SK-N-SH (cell line): ENCODE results near the gene CCL2. TPM values are rescaled to one million over a fixed set of nuclear protein-coding genes. Genes with fewer than 3 reads are reported as not detected.

ENCODE experiments used
- CTCF ChIA-PET: fragments of 300-600, 350-600 bp; formaldehyde crosslinking; extraction: SDS; loops from one replicate; lab custom pipeline; 2021; lab: Yijun Ruan, JAX
- POLR2A ChIA-PET: fragments of 350-600 bp; sonication (Branson Sonifier 250); formaldehyde crosslinking; extraction: SDS; loops from one replicate; lab custom pipeline; 2020; ENCODE audit warnings: antibody characterized with exemption, inconsistent platforms; lab: Yijun Ruan, JAX
- DNase-seq: peaks from one replicate; pipeline ENCODE4 v3.0.0; 2012
- H2AFZ ChIP-seq: fragments of 200-600 bp; sonication (generic); 2 replicates; pipeline ENCODE4 v1.8.1; 2016; ENCODE audit warnings: antibody characterized with exemption, mild to moderate bottlenecking, low read depth
- H3F3A ChIP-seq: fragments of 200-600 bp; sonication (generic); replicated peaks from 2 replicates; pipeline ENCODE3; 2016; ENCODE audit warnings: antibody characterized with exemption, mild to moderate bottlenecking; ENCODE audit not compliant: insufficient read depth
- H3K27ac ChIP-seq, 2 experiments: fragments of 200-500 bp in 1 of 2; fragments of 200-600 bp in 1 of 2; sonication (Bioruptor generic) in 1 of 2; sonication (generic), shearing (Covaris generic) in 1 of 2; 2 replicates each; pipeline versions ENCODE4 v1.5.1 to v1.6.1; 2014 to 2016; ENCODE audit warnings: low read depth in 2 of 2, inconsistent platforms in 1 of 2, low read length in 1 of 2, mild to moderate bottlenecking in 1 of 2, mixed read lengths in 1 of 2
- H3K27me3 ChIP-seq: fragments of 200-600 bp; sonication (generic), shearing (Covaris generic); 2 replicates; pipeline ENCODE4 v1.6.1; 2016; ENCODE audit warnings: mixed run types; ENCODE audit not compliant: insufficient read depth
- H3K36me3 ChIP-seq, 2 experiments: fragments of 200-500 bp in 1 of 2; fragments of 200-600 bp in 1 of 2; sonication (Bioruptor generic) in 1 of 2; sonication (generic) in 1 of 2; replicated peaks in 1 of 2; 2 replicates each; pipeline versions ENCODE3 to v1.5.1; 2014 to 2016; ENCODE audit warnings: low read length in 1 of 2, mild to moderate bottlenecking in 1 of 2; ENCODE audit not compliant: insufficient read depth in 2 of 2, control insufficient read depth in 1 of 2
- H3K4me1 ChIP-seq, 2 experiments: fragments of 200-500 bp in 1 of 2; fragments of 200-600 bp in 1 of 2; sonication (Bioruptor generic) in 1 of 2; sonication (generic), shearing (Covaris generic) in 1 of 2; 2 replicates each; pipeline versions ENCODE4 v1.5.1 to v1.6.1; 2014 to 2016; ENCODE audit warnings: low read depth in 1 of 2, low read length in 1 of 2, mixed run types in 1 of 2; ENCODE audit not compliant: insufficient read depth in 2 of 2, control insufficient read depth in 1 of 2
- H3K4me2 ChIP-seq: fragments of 200-600 bp; sonication (generic), shearing (Covaris generic); 2 replicates; pipeline ENCODE4 v1.6.1; 2017; ENCODE audit warnings: mixed run types
- H3K4me3 ChIP-seq, 2 experiments: fragments of 200-500 bp in 1 of 2; fragments of 200-600 bp in 1 of 2; sonication (Bioruptor generic) in 1 of 2; sonication (generic), shearing (Covaris generic) in 1 of 2; 2 replicates each; pipeline versions ENCODE4 v1.5.1 to v1.8.1; 2014 to 2016; ENCODE audit warnings: low read depth in 2 of 2, inconsistent platforms in 1 of 2, low read length in 1 of 2, mild to moderate bottlenecking in 1 of 2, mixed read lengths in 1 of 2, moderate library complexity in 1 of 2
- H3K79me2 ChIP-seq: fragments of 200-600 bp; sonication (generic); 2 replicates; pipeline ENCODE4 v1.8.1; 2017; ENCODE audit warnings: mild to moderate bottlenecking; ENCODE audit not compliant: insufficient read depth
- H3K9ac ChIP-seq: fragments of 200-600 bp; sonication (generic); 2 replicates; pipeline ENCODE4 v1.6.1; 2017; ENCODE audit warnings: mixed run types
- H3K9me2 ChIP-seq: fragments of 200-600 bp; sonication (generic); 2 replicates; pipeline ENCODE4 v1.6.1; 2017; ENCODE audit warnings: mixed run types
- H3K9me3 ChIP-seq: fragments of 200-600 bp; sonication (generic); 2 replicates; pipeline ENCODE4 v1.6.1; 2017; ENCODE audit warnings: mixed run types, mild to moderate bottlenecking, moderate library complexity
- H4K20me1 ChIP-seq: fragments of 200-600 bp; sonication (generic); 2 replicates; pipeline ENCODE4 v1.6.1; 2017; ENCODE audit warnings: mild to moderate bottlenecking, mixed run types; ENCODE audit not compliant: insufficient read depth
- CTCF ChIP-seq: fragments of 200-600 bp; sonication (generic); IDR thresholded peaks from 2 replicates; pipeline ENCODE4 v1.6.1; 2017; ENCODE audit warnings: antibody characterized with exemption, mild to moderate bottlenecking, moderate library complexity
- ELF1 ChIP-seq: IDR thresholded peaks from 2 replicates; pipeline ENCODE4 v1.4.0; 2012
- EP300 ChIP-seq, 2 experiments: IDR thresholded peaks; 2 replicates each; pipeline versions ENCODE4 v1.4.0 to v1.6.1; 2012; ENCODE audit warnings: borderline replicate concordance in 1 of 2, low read depth in 1 of 2, low read length in 1 of 2
- FOSL2 ChIP-seq: IDR thresholded peaks from 2 replicates; pipeline ENCODE4 v1.4.0; 2012; ENCODE audit warnings: low read depth, mild to moderate bottlenecking, moderate library complexity, borderline replicate concordance
- FOXJ3 ChIP-seq: sonication (generic); formaldehyde crosslinking; IDR thresholded peaks from 2 replicates; pipeline ENCODE4 v1.5.1; 2020; ENCODE audit warnings: mild to moderate bottlenecking, missing genetic modification reagents
- FOXM1 ChIP-seq: IDR thresholded peaks from 2 replicates; pipeline ENCODE4 v1.4.0; 2012; ENCODE audit warnings: low read depth, mild to moderate bottlenecking
- GABPA ChIP-seq: IDR thresholded peaks from 2 replicates; pipeline ENCODE4 v1.4.0; 2012; ENCODE audit warnings: low read depth, mild to moderate bottlenecking
- MAX ChIP-seq: IDR thresholded peaks from 2 replicates; pipeline ENCODE4 v1.4.0; 2012; ENCODE audit warnings: low read depth
- MEF2A ChIP-seq: IDR thresholded peaks from 2 replicates; pipeline ENCODE4 v1.4.0; 2012; ENCODE audit warnings: low read depth, borderline replicate concordance
- MXI1 ChIP-seq: IDR thresholded peaks from 2 replicates; pipeline ENCODE4 v1.6.1; 2012; ENCODE audit warnings: mild to moderate bottlenecking, low read depth, low read length, improper control_type of control experiment
- NFIC ChIP-seq: IDR thresholded peaks from 2 replicates; pipeline ENCODE4 v1.4.0; 2012; ENCODE audit warnings: borderline replicate concordance
- NRF1 ChIP-seq: IDR thresholded peaks from 2 replicates; pipeline ENCODE4 v1.6.1; 2012; ENCODE audit warnings: low read depth, mild to moderate bottlenecking, low read length
- PBX3 ChIP-seq: IDR thresholded peaks from 2 replicates; pipeline ENCODE4; 2012
- RAD21 ChIP-seq: IDR thresholded peaks from 2 replicates; pipeline ENCODE4 v1.6.1; 2012; ENCODE audit warnings: mild to moderate bottlenecking, low read length
- RCOR1 ChIP-seq: fragments of 150-350 bp; IDR thresholded peaks from 2 replicates; pipeline ENCODE4 v1.6.1; 2017; ENCODE audit warnings: antibody characterized with exemption, low read length
- REST ChIP-seq: IDR thresholded peaks from 2 replicates; pipeline ENCODE4 v1.6.1; 2012; ENCODE audit warnings: mild to moderate bottlenecking, low read depth, low read length, moderate library complexity
- RXRA ChIP-seq: IDR thresholded peaks from 2 replicates; pipeline ENCODE4 v1.4.0; 2012; ENCODE audit warnings: low read depth, mild to moderate bottlenecking, borderline replicate concordance
- TEAD4 ChIP-seq: IDR thresholded peaks from 2 replicates; pipeline ENCODE4 v1.4.0; 2012; ENCODE audit warnings: mild to moderate bottlenecking, borderline replicate concordance; ENCODE audit not compliant: insufficient read depth
- YY1 ChIP-seq: IDR thresholded peaks from 2 replicates; pipeline ENCODE4 v1.4.0; 2012; ENCODE audit warnings: low read depth, mild to moderate bottlenecking
- polyA plus RNA-seq, 3 experiments: library from polyadenylated mRNA; depleted of rRNA; stranded (reverse); fragments of >200 nt; gene quantifications; 2 replicates each; pipeline ENCODE4 v1.2.3, GENCODE V29; 2012

CCL2 gene
- polyA plus RNA-seq, 1 of the 3 experiments (the other 2 are of a cell fraction), result 210 TPM

GRCh38 chr17:34305606-34306005, 50.5 kb downstream of the CCL2 start:
- H3K27ac ChIP-seq, result no peak overlapping the region
- no peaks in the 10 kb centered on the region for H4K20me1 ChIP-seq
- no peaks in the 10 kb centered on the region for H3K79me2 ChIP-seq
- peaks cover 3% of the 10 kb centered on the region for H3F3A ChIP-seq
- H3K9ac ChIP-seq, result no peak overlapping the region
- POLR2A ChIA-PET, result no interaction called here
- CTCF ChIA-PET, result interaction anchor here (0.6 to 3.0 kb wide), 8 partner anchors 21 to 109 kb away, joined by 3 to 17 read pairs (median 4); no protein-coding TSS in a partner anchor
- DNase-seq, result no peak
- H3K36me3 ChIP-seq, result no peaks in the 10 kb centered on the region
- H3K27me3 ChIP-seq, result no peaks in the 10 kb centered on the region
- H2AFZ ChIP-seq, result no peak overlapping the region
- H3K4me1 ChIP-seq, result peaks cover 0 to 8% of the 10 kb centered on the region in 2 experiments; a peak in 1 of 4 replicates
- no peaks in the 10 kb centered on the region for H3K9me2 ChIP-seq
- H3K4me3 ChIP-seq, result no peak overlapping the region
- H3K4me2 ChIP-seq, result no peak overlapping the region
- no peak for TF ChIP-seq MAX
- TF ChIP-seq REST, result no peak
- TF ChIP-seq ELF1, result no peak
- no peak for TF ChIP-seq FOSL2
- no peak for TF ChIP-seq EP300 (IDR thresholded peaks at IDR 0.05; ENCODE audit: borderline replicate concordance in 1 of 2, low read depth in 1 of 2, low read length in 1 of 2)
- no peak for TF ChIP-seq NFIC
- TF ChIP-seq CTCF, result no peak
- no peak for TF ChIP-seq PBX3
- no peak for TF ChIP-seq FOXJ3 (CRISPR knock-in tag)
- no peak for TF ChIP-seq RCOR1
- TF ChIP-seq NRF1, result no peak
- no peak for TF ChIP-seq RAD21
- TF ChIP-seq YY1, result no peak
- TF ChIP-seq FOXM1, result no peak
- TF ChIP-seq MEF2A, result no peak
- no peak for TF ChIP-seq GABPA
- no peak for TF ChIP-seq MXI1
- no peak for TF ChIP-seq RXRA
- no peak for TF ChIP-seq TEAD4
- TF ChIP-seq, all 33 proteins: peak for 0
- no peaks in the 10 kb centered on the region for H3K9me3 ChIP-seq
